B cell (primary cell): ENCODE results near the gene NELFA.

Experiments used
- CTCF ChIP-seq: fragments of 200-600 bp; IDR thresholded peaks from one replicate; pipeline ENCODE4 v1.8.0; 2022; ENCODE audit warnings: antibody characterized with exemption, mild to moderate bottlenecking
- EZH2 ChIP-seq: IDR thresholded peaks from 2 replicates; pipeline ENCODE4 v1.6.1; 2012; ENCODE audit warnings: borderline replicate concordance, low read depth, mild to moderate bottlenecking, moderate library complexity, low read length; ENCODE audit not compliant: insufficient read depth, poor library complexity, severe bottlenecking

- TF ChIP-seq CTCF, result no peak
- no peak for TF ChIP-seq EZH2
Measured at GRCh38 chr4:1964443-1964842, 44.3 kb downstream of the NELFA start.
